GM23338 (cell line): ENCODE data around the gene KLC3.

Source experiments
- CTCF ChIP-seq, 2 experiments: fragments of 200-600 bp in 1 of 2; sonication (generic) in 1 of 2; conservative IDR thresholded peaks; 2 replicates each; pipeline versions ENCODE4 v1.5.1 to v1.6.1; 2016 to 2017; ENCODE audit warnings: antibody characterized with exemption in 2 of 2, low read depth in 2 of 2, mild to moderate bottlenecking in 2 of 2, moderate library complexity in 1 of 2
- EZH2 ChIP-seq: fragments of 200-600 bp; sonication (generic); IDR thresholded peaks from one replicate; pipeline ENCODE4 v1.8.0; 2017; ENCODE audit warnings: antibody characterized with exemption, mild to moderate bottlenecking, low read depth; ENCODE audit not compliant: unreplicated experiment
- EZH2phosphoT487 ChIP-seq: fragments of 200-600 bp; sonication (generic); IDR thresholded peaks from one replicate; pipeline ENCODE4 v1.8.1; 2018; ENCODE audit warnings: antibody characterized with exemption; ENCODE audit not compliant: unreplicated experiment
- JUNB ChIP-seq: IDR thresholded peaks from one replicate; pipeline ENCODE4 v1.6.1; 2016; ENCODE audit warnings: antibody characterized with exemption; ENCODE audit not compliant: unreplicated experiment
- POLR2AphosphoS5 ChIP-seq: IDR thresholded peaks from 2 replicates; pipeline ENCODE4 v1.6.1; 2016; ENCODE audit warnings: antibody characterized with exemption, low read depth
- REST ChIP-seq: IDR thresholded peaks from one replicate; pipeline ENCODE4 v1.6.1; 2018; ENCODE audit warnings: antibody characterized with exemption; ENCODE audit not compliant: unreplicated experiment
- STAT1 ChIP-seq: IDR thresholded peaks from one replicate; pipeline ENCODE4 v1.6.1; 2016; ENCODE audit warnings: antibody characterized with exemption; ENCODE audit not compliant: unreplicated experiment
- ZNF331 ChIP-seq: fragments of 250-450 bp; sonication (Bioruptor Pico); IDR thresholded peaks from 2 replicates; pipeline ENCODE4 v1.5.0; 2020; ENCODE audit warnings: low read depth, mild to moderate bottlenecking, moderate library complexity

GRCh38 chr19:45355910-45356309 is 15.4 kb downstream of the KLC3 start:
- TF ChIP-seq CTCF (conservative IDR thresholded peaks at IDR 0.05; ENCODE audit: low read depth in 2 of 2): no peak
- no peak for TF ChIP-seq ZNF331
- TF ChIP-seq REST: no peak
- no peak for TF ChIP-seq EZH2phosphoT487
- TF ChIP-seq EZH2: no peak
- no peak for TF ChIP-seq POLR2AphosphoS5
- TF ChIP-seq JUNB: no peak
- TF ChIP-seq STAT1: no peak
